Tibial nerve (tissue), 4 donors: ENCODE data around the gene RNF212. TPM values are rescaled to one million over a fixed set of nuclear protein-coding genes. Genes with fewer than 3 reads are reported as not detected.

Source experiments
- DNase-seq, 2 donors: peaks; one replicate each; pipeline ENCODE4 v3.0.0-alpha.2; 2019; ENCODE audit warnings: low spot score in 2 of 2
- H3K27ac ChIP-seq, 4 donors: fragments of 200-600 bp; sonication (generic) in 3 of 4; one replicate each; pipeline ENCODE4 v1.5.1; 2017 to 2019; ENCODE audit warnings: mild to moderate bottlenecking in 1 of 4
- H3K27me3 ChIP-seq, 2 donors: fragments of 200-600 bp; sonication (generic) in 1 of 2; one replicate each; pipeline versions ENCODE4 v1.5.1 to v1.6.0; 2017 to 2019
- H3K36me3 ChIP-seq, 3 donors: fragments of 200-600 bp; sonication (generic); one replicate each; pipeline ENCODE4 v1.5.1; 2018 to 2019
- H3K4me1 ChIP-seq, 4 donors: fragments of 200-600 bp; sonication (generic) in 3 of 4; one replicate each; pipeline ENCODE4 v1.5.1; 2017 to 2019
- H3K4me3 ChIP-seq, 4 donors: fragments of 200-600 bp; sonication (generic) in 3 of 4; one replicate each; pipeline ENCODE4 v1.5.1; 2017 to 2019; ENCODE audit warnings: mild to moderate bottlenecking in 1 of 4, moderate library complexity in 1 of 4
- H3K9me3 ChIP-seq, 4 donors: fragments of 200-600 bp; sonication (generic) in 3 of 4; one replicate each; pipeline ENCODE4 v1.5.1; 2017 to 2019
- EP300 ChIP-seq, 2 donors: sonication (generic); formaldehyde crosslinking; IDR thresholded peaks; one replicate each; pipeline ENCODE4 v1.6.1; 2017; ENCODE audit warnings: antibody characterized with exemption in 2 of 2, mild to moderate bottlenecking in 1 of 2
- POLR2A ChIP-seq, 2 donors: fragments of 450-650 bp; IDR thresholded peaks; one replicate each; pipeline ENCODE4 v1.6.1; 2017; ENCODE audit warnings: antibody characterized with exemption in 2 of 2, mild to moderate bottlenecking in 2 of 2, moderate library complexity in 2 of 2
- WGBS, 2 donors: methylation state at CpG; one replicate each; pipeline ENCODE4 v1.1.5; 2018; 5-methylcytosine and 5-hydroxymethylcytosine counted together
- total RNA-seq, 4 donors: library from RNA; depleted of rRNA; stranded (reverse); fragments of >200 nt; gene quantifications; one replicate each; pipeline ENCODE4 v1.1.0, GENCODE V29; 2016
- TF ChIP-seq, protein P1 (sequence below), 5 experiments: fragments of 200-600 bp in 3 of 5; fragments of 450-650 bp in 2 of 5; sonication (generic) in 3 of 5; IDR thresholded peaks; one replicate each; pipeline ENCODE4 v1.5.1; 2016 to 2019; ENCODE audit warnings: antibody characterized with exemption in 5 of 5, mild to moderate bottlenecking in 3 of 5, moderate library complexity in 2 of 5

The RNF212 gene
- total RNA-seq, 4 donors from 2014 or later = 2.5 to 24.7 (median 9.8) TPM

DNA sequence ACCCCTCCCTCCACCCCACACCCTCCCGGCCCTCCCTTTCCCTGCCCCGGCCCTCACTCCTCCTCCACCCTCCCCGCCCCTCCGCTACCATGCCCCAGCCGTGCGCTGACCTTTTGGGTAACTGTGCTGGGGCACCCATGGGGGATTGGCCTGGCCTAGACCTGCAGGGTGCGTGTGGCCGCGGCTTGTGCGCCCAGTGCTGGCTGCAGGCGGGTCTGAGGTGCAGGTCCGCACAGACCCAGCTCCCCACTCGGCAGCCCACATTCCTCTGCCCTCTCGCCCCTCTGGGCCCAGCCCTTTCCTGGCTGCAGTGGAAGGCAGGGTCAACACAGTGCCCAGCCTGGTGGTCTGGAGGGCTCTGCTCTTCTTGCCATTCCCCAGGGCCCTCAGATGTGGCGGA is 77.3 kb downstream of the RNF212 start:
- 42 to 48% methylated on average over 5 to 14 of the region's 15 CpGs for WGBS, 2 donors
- Histone ChIP-seq H3K9me3 (no peaks in the 10 kb centered on the region), H3K4me1 (peaks cover 5 to 87% (median 43%) of the 10 kb centered on the region in 4 donors), H3K27me3 (no peaks in the 10 kb centered on the region), H3K27ac (peak overlapping the region in 2 of 4 donors; percentile 19 to 71), H3K36me3 (no peaks in the 10 kb centered on the region), H3K4me3 (no peak overlapping the region)
- TF ChIP-seq, protein P1, sequence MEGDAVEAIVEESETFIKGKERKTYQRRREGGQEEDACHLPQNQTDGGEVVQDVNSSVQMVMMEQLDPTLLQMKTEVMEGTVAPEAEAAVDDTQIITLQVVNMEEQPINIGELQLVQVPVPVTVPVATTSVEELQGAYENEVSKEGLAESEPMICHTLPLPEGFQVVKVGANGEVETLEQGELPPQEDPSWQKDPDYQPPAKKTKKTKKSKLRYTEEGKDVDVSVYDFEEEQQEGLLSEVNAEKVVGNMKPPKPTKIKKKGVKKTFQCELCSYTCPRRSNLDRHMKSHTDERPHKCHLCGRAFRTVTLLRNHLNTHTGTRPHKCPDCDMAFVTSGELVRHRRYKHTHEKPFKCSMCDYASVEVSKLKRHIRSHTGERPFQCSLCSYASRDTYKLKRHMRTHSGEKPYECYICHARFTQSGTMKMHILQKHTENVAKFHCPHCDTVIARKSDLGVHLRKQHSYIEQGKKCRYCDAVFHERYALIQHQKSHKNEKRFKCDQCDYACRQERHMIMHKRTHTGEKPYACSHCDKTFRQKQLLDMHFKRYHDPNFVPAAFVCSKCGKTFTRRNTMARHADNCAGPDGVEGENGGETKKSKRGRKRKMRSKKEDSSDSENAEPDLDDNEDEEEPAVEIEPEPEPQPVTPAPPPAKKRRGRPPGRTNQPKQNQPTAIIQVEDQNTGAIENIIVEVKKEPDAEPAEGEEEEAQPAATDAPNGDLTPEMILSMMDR (IDR thresholded peaks at IDR 0.05) = no peak
- no peak for TF ChIP-seq POLR2A (IDR thresholded peaks at IDR 0.05)
- TF ChIP-seq EP300 (IDR thresholded peaks at IDR 0.05) = no peak
- DNase-seq = no peak

DNA sequence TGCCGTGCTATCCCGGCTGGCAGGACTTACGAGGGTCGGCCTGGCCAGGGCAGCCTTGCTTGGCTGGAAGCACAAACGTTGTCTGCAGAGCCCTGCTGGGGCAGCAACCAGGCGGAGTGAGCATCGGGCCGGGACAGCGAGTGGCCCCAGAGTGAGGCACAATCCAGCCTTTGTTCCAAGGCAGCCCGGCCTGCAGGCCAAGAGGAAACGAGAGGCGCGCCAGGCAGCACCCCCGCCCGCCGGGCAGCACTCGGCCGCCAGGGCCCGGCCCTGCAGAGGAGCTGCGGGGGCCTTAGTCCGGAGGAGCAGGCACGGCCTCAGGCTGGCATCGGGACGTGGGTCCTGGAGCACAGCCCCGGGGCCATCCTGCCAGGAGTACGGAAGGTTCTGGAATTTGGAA is 77.9 kb downstream of the RNF212 start:
- H3K27ac ChIP-seq = peak overlapping the region in 2 of 4 donors; percentile 19 to 71
- no peak overlapping the region for H3K4me3 ChIP-seq
- H3K9me3 ChIP-seq = no peaks in the 10 kb centered on the region
- peaks cover 5 to 82% (median 41%) of the 10 kb centered on the region in 4 donors for H3K4me1 ChIP-seq
- no peaks in the 10 kb centered on the region for H3K36me3 ChIP-seq
- no peaks in the 10 kb centered on the region for H3K27me3 ChIP-seq
- 40 to 48% methylated on average over 19 to 26 of the region's 26 CpGs for WGBS, 2 donors
- DNase-seq = peak in 1 of 2 donors; percentile 51
- peak in 1 of 2 donors; percentile 57 for TF ChIP-seq EP300 (IDR thresholded peaks at IDR 0.05)
- no peak for TF ChIP-seq POLR2A (IDR thresholded peaks at IDR 0.05)
- TF ChIP-seq, protein P1 (IDR thresholded peaks at IDR 0.05) = peak in 3 of 5 experiments; percentile 10 to 53 (median 51)

DNA sequence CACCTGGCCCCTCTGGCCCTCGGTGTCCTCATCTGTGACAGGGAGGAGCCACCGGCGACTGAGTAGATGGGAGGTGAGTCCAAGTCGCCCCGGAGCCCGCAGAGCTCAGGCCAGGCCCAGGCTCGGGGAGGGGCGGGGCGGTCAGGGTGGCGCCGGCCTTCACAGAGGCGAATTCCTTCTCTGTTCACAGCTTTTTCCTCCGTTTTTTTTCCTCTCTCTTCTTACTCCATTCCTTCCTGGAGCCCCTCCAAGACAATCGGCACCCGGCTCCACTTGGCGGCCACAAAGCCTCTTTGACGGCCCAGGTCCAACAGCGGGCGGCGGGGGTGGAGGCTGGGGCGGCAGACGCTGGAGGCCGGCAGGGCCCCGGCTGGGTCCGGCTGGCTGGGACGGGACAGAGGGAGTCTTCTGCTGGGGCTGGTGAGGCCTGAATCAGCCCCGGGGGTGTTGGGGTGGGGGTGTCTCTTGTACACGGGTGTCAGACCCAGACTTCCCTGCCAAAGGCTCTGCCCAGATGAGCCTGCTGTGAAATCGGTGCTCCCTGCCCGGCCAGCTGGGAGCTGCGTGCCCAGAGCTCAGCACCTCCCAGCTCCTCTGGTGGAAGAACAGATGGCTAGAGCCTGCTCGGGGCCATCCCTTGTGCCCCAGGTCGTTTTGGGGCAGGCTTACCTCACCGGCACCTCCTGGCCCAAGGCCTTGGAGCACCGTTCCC is 79.4 kb downstream of the RNF212 start:
- peak in 1 of 2 donors; percentile 40 for DNase-seq
- WGBS, 2 donors = 16 to 23% methylated on average over 24 to 31 of the region's 35 CpGs
- Histone ChIP-seq H3K36me3 (no peaks in the 10 kb centered on the region), H3K27ac (peak overlapping the region; percentile 5 to 80 (median 50)), H3K27me3 (no peaks in the 10 kb centered on the region), H3K4me3 (peak overlapping the region in 2 of 4 donors; percentile 7 to 36), H3K4me1 (peaks cover 5 to 78% (median 32%) of the 10 kb centered on the region in 4 donors), H3K9me3 (no peaks in the 10 kb centered on the region)
- TF ChIP-seq POLR2A (IDR thresholded peaks at IDR 0.05) (no peak), EP300 (IDR thresholded peaks at IDR 0.05) (peak in 1 of 2 donors; percentile 64)
- TF ChIP-seq, protein P1 (IDR thresholded peaks at IDR 0.05) = no peak

DNA sequence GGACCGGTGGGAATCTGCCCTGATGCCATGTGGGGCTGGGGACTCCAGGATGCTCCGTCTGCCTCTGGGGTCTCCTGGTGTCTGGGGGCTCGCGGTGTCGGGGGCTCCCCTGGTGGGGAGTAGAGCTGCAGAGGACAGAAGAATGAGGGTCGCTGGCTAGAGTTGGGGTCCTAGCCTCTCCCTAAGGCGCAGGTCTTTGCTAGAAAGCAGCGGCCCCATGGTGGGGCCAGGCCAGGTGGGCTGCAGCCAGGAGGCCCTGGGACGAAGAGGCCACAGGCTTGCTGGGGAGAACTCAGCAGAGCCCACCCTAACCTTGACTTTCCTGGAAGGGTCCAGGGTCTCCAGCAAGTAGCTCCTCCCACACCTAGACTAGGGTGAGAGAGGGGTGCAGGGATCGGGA is 80.5 kb downstream of the RNF212 start:
- no peak overlapping the region for H3K27ac ChIP-seq
- no peaks in the 10 kb centered on the region for H3K27me3 ChIP-seq
- no peaks in the 10 kb centered on the region for H3K9me3 ChIP-seq
- no peak for DNase-seq
- no peak overlapping the region for H3K4me3 ChIP-seq
- H3K36me3 ChIP-seq = no peaks in the 10 kb centered on the region
- peaks cover 5 to 69% (median 32%) of the 10 kb centered on the region in 4 donors for H3K4me1 ChIP-seq
- 94% methylated on average over 10 of the region's 10 CpGs for WGBS, 2 donors
- TF ChIP-seq POLR2A (IDR thresholded peaks at IDR 0.05) (no peak), EP300 (IDR thresholded peaks at IDR 0.05) (no peak)
- TF ChIP-seq, protein P1 (IDR thresholded peaks at IDR 0.05) = no peak
